Mesothelial cell of epicardium (in vitro differentiated cells): ENCODE results near the gene KLHL21. TPM values are rescaled to one million over a fixed set of nuclear protein-coding genes. Genes with fewer than 3 reads are reported as not detected.

Experiments used
- DNase-seq, 2 experiments: peaks; one replicate each; pipeline ENCODE4 v3.0.0; 2021; ENCODE audit warnings: low spot score in 2 of 2; ENCODE audit not compliant: unreplicated experiment in 2 of 2
- H3K27ac Mint-ChIP-seq: 2 replicates; pipeline ENCODE4 v1.8.0; 2021; ENCODE audit warnings: mixed read lengths
- H3K27me3 Mint-ChIP-seq: 2 replicates; pipeline ENCODE4 v1.8.0; 2021; ENCODE audit warnings: low read depth, mixed read lengths
- H3K36me3 Mint-ChIP-seq: 2 replicates; pipeline ENCODE4 v1.8.0; 2021; ENCODE audit warnings: mixed read lengths
- H3K4me1 Mint-ChIP-seq: 2 replicates; pipeline ENCODE4 v1.8.0; 2021; ENCODE audit warnings: mixed read lengths
- H3K4me3 Mint-ChIP-seq: 2 replicates; pipeline ENCODE4 v1.8.0; 2021; ENCODE audit warnings: mild to moderate bottlenecking, moderate library complexity, mixed read lengths
- H3K9me3 Mint-ChIP-seq: 2 replicates; pipeline ENCODE4 v1.8.0; 2021; ENCODE audit warnings: mixed read lengths
- CTCF ChIP-seq: fragments of 200-600 bp; sonication (generic); IDR thresholded peaks from one replicate; pipeline ENCODE4 v1.5.0; 2021; ENCODE audit warnings: antibody characterized with exemption; ENCODE audit not compliant: unreplicated experiment
- total RNA-seq: library from RNA; stranded (reverse); gene quantifications from 3 replicates; pipeline ENCODE4 v1.2.1, GENCODE V29; 2021

Gene KLHL21
- total RNA-seq, 1 donor from 2014 or later = 25.1 TPM

- Mint-ChIP-seq H3K27ac (peak overlapping the region; percentile 22), H3K9me3 (no peaks in the 10 kb centered on the region), H3K27me3 (no peaks in the 10 kb centered on the region), H3K4me3 (no peak overlapping the region), H3K4me1 (no peaks in the 10 kb centered on the region), H3K36me3 (peaks cover 23% of the 10 kb centered on the region)
- TF ChIP-seq CTCF = no peak
- DNase-seq = peak in 1 of 2 experiments; percentile 57
These were observed 31.8 kb upstream of the KLHL21 start for GRCh38 chr1:6634371-6635052.

DNA sequence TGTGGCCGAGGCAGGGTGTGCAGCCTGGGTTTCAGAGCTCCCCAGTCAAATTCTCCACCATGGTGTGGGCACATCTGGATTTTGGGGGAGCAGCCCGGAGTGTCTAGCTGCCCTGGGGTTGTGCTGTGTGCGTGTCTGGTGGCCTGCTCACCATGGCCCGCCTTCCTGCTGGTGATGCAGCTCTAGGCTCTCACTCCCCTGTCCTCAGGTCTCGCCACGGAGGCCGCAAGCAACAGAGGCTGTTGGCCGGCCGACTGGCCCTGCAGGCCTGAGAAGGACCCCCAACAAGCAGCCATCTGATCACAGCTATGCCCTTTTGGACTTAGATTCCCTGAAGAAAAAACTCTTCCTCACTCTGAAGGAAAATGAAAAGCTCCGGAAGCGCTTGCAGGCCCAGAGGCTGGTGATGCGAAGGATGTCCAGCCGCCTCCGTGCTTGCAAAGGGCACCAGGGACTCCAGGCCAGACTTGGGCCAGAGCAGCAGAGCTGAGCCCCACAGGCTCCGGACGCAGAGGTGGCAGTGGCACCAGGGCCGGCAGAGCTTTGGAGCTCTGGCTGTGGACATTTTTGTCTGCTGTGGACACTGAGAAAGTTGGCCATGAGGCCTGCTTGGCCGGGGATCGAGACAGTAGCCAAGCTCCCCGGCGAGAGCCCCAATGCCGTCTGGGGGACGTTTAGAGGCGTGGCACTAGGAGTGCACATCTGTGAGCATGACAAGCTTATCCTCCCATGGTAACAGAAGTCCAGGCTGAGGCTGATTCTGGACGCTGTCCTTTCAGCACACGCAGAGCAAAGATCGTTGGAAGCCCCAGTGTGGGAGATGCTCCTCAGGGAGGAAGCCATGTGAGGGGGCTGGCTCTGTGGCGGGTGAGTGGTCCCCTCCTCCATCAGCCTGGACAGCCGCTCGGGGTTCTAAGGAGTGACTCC is 30.2 kb upstream of the KLHL21 start:
- no peak overlapping the region for H3K4me3 Mint-ChIP-seq
- DNase-seq = no peak
- H3K9me3 Mint-ChIP-seq = no peaks in the 10 kb centered on the region
- H3K36me3 Mint-ChIP-seq = peaks cover 22% of the 10 kb centered on the region
- no peaks in the 10 kb centered on the region for H3K4me1 Mint-ChIP-seq
- H3K27me3 Mint-ChIP-seq = no peaks in the 10 kb centered on the region
- H3K27ac Mint-ChIP-seq = no peak overlapping the region
- no peak for TF ChIP-seq CTCF

DNA sequence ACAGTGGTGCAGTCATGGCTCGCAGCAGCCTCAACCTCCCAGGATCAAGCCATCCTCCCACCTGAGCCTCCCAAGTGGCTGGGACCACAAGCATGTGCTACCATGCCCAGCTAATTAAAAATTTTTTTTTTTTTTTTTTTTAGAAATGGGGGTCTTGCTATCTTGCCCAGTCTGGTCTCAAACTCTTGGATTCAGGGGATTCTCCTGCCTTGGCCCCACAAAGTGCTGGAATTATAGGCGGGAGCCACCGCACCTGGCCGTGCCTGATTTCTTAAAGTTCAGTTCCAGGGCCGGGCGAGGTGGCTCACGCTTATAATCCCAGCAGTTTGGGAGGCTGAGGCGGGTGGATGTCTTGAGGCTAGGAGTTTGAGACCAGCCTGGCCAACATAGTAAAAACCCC is 28.4 kb upstream of the KLHL21 start:
- H3K9me3 Mint-ChIP-seq = no peaks in the 10 kb centered on the region
- H3K4me1 Mint-ChIP-seq = peaks cover 11% of the 10 kb centered on the region
- H3K4me3 Mint-ChIP-seq = no peak overlapping the region
- DNase-seq = no peak
- peaks cover 21% of the 10 kb centered on the region for H3K36me3 Mint-ChIP-seq
- TF ChIP-seq CTCF = no peak
- H3K27ac Mint-ChIP-seq = no peak overlapping the region
- no peaks in the 10 kb centered on the region for H3K27me3 Mint-ChIP-seq

GRCh38 chr1:6630027-6630426 is 27.4 kb upstream of the KLHL21 start:
- Mint-ChIP-seq H3K9me3 (no peaks in the 10 kb centered on the region), H3K4me1 (peaks cover 12% of the 10 kb centered on the region), H3K27ac (no peak overlapping the region), H3K4me3 (no peak overlapping the region), H3K36me3 (peaks cover 21% of the 10 kb centered on the region), H3K27me3 (no peaks in the 10 kb centered on the region)
- TF ChIP-seq CTCF = no peak
- no peak for DNase-seq

DNA sequence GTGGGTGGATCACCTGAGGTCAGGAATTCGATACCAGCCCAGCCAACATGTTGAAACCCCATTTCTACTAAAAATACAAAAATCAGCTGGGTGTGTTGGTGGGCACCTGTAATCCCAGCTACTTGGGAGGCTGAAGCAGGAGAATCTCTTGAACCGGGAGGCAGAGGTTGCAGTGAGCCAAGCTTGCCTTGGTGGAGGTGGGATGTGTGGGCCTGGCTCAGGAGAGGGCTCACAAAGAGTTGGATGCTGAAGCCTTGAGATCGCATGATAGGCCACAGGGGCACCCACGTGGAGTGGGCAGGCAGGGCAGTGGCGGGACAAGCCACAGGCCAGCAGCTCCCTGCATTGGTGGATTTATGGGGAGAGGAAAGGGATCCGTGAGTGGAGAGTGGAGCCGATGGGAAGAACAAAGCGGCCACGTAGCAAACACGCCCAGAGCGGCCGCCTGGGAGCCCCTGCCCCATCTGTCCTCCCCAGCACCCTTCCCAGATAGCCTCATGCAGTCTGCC is 26.4 kb upstream of the KLHL21 start:
- H3K4me3 Mint-ChIP-seq = no peak overlapping the region
- TF ChIP-seq CTCF = no peak
- H3K4me1 Mint-ChIP-seq = peaks cover 15% of the 10 kb centered on the region
- H3K36me3 Mint-ChIP-seq = peaks cover 21% of the 10 kb centered on the region
- no peaks in the 10 kb centered on the region for H3K9me3 Mint-ChIP-seq
- DNase-seq = no peak
- H3K27me3 Mint-ChIP-seq = no peaks in the 10 kb centered on the region
- no peak overlapping the region for H3K27ac Mint-ChIP-seq
